ENCODE data around the gene LTC4S. TPM values are rescaled to one million over a fixed set of nuclear protein-coding genes. Genes with fewer than 3 reads are reported as not detected.

Gene LTC4S
- polyA plus RNA-seq, 1 experiment, result 0.88 TPM

- no peak for TF ChIP-seq CTCF (IDR thresholded peaks at IDR 0.05; ENCODE audit: insufficient read depth, low read depth, low read length)
- DNase-seq (ENCODE audit: low read depth), result no peak
- POLR2A ChIA-PET, result no interaction called here
- peaks cover 4% of the 10 kb centered on the region; the same call in 1 of the 2 replicates for H3K36me3 ChIP-seq (ENCODE audit: control insufficient read depth, insufficient read depth, low read length)
- CTCF ChIA-PET, result no interaction called here
- H3K4me3 ChIP-seq (ENCODE audit: low read depth, low read length), result peak overlapping the region; percentile 38
- no peaks in the 10 kb centered on the region for H3K27me3 ChIP-seq (ENCODE audit: control insufficient read depth, insufficient read depth, low read length)
These were observed 23.1 kb downstream of the LTC4S start for GRCh38 chr5:179816796-179817469.

- ChIA-PET POLR2A (no interaction called here), CTCF (no interaction called here)
- no peaks in the 10 kb centered on the region for H3K27me3 ChIP-seq (ENCODE audit: control insufficient read depth, insufficient read depth, low read length)
- TF ChIP-seq CTCF (IDR thresholded peaks at IDR 0.05; ENCODE audit: insufficient read depth, low read depth, low read length), result no peak
- H3K36me3 ChIP-seq (ENCODE audit: control insufficient read depth, insufficient read depth, low read length), result peaks cover 4% of the 10 kb centered on the region
- no peak overlapping the region; the same call in 1 of the 2 replicates for H3K4me3 ChIP-seq (ENCODE audit: low read depth, low read length)
- DNase-seq (ENCODE audit: low read depth), result no peak
These were observed 23.7 kb downstream of the LTC4S start for GRCh38 chr5:179817470-179817840.

- H3K4me3 ChIP-seq (ENCODE audit: low read depth, low read length), result peak overlapping the region; percentile 19
- ChIA-PET CTCF (no interaction called here), POLR2A (no interaction called here)
- no peak for DNase-seq (ENCODE audit: low read depth)
- H3K36me3 ChIP-seq (ENCODE audit: control insufficient read depth, insufficient read depth, low read length), result peaks cover 10% of the 10 kb centered on the region
- no peak for TF ChIP-seq CTCF (IDR thresholded peaks at IDR 0.05; ENCODE audit: insufficient read depth, low read depth, low read length)
- H3K27me3 ChIP-seq (ENCODE audit: control insufficient read depth, insufficient read depth, low read length), result no peaks in the 10 kb centered on the region
These were observed 24.3 kb downstream of the LTC4S start for GRCh38 chr5:179817890-179818745.

GRCh38 chr5:179818746-179819295 lies 25.0 kb downstream of the LTC4S start:
- Histone ChIP-seq H3K36me3 (ENCODE audit: control insufficient read depth, insufficient read depth, low read length) (peaks cover 16% of the 10 kb centered on the region), H3K4me3 (ENCODE audit: low read depth, low read length) (peak overlapping the region; percentile 19), H3K27me3 (ENCODE audit: control insufficient read depth, insufficient read depth, low read length) (no peaks in the 10 kb centered on the region)
- POLR2A ChIA-PET, result no interaction called here
- peak; percentile 64 for DNase-seq (ENCODE audit: low read depth)
- CTCF ChIA-PET, result no interaction called here
- TF ChIP-seq CTCF (IDR thresholded peaks at IDR 0.05; ENCODE audit: insufficient read depth, low read depth, low read length), result no peak
